Measurements from ENCODE around the gene MAK. TPM values are rescaled to one million over a fixed set of nuclear protein-coding genes. Genes with fewer than 3 reads are reported as not detected.
"Not testable (repeated sequence)": the region's sequence is repeated elsewhere in the genome, so short reads cannot be mapped to it uniquely, and the experiment has no call there.

MAK gene
- total RNA-seq, 4 donors from 2014 or later = 0.27 TPM; not detected in 3

GRCh38 chr6:10861086-10861485 is 22.7 kb upstream of the MAK start:
- H3K9me3 ChIP-seq = no peaks in the 10 kb centered on the region
- no peak overlapping the region for H3K4me3 ChIP-seq
- H3K27ac ChIP-seq = no peak overlapping the region
- no peaks in the 10 kb centered on the region for H3K36me3 ChIP-seq
- no peak for DNase-seq
- no peak for TF ChIP-seq POLR2A (IDR thresholded peaks at IDR 0.05)
- TF ChIP-seq, protein P1, sequence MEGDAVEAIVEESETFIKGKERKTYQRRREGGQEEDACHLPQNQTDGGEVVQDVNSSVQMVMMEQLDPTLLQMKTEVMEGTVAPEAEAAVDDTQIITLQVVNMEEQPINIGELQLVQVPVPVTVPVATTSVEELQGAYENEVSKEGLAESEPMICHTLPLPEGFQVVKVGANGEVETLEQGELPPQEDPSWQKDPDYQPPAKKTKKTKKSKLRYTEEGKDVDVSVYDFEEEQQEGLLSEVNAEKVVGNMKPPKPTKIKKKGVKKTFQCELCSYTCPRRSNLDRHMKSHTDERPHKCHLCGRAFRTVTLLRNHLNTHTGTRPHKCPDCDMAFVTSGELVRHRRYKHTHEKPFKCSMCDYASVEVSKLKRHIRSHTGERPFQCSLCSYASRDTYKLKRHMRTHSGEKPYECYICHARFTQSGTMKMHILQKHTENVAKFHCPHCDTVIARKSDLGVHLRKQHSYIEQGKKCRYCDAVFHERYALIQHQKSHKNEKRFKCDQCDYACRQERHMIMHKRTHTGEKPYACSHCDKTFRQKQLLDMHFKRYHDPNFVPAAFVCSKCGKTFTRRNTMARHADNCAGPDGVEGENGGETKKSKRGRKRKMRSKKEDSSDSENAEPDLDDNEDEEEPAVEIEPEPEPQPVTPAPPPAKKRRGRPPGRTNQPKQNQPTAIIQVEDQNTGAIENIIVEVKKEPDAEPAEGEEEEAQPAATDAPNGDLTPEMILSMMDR (IDR thresholded peaks at IDR 0.05) = no peak
- H3K27me3 ChIP-seq = no peaks in the 10 kb centered on the region
- no peaks in the 10 kb centered on the region for H3K4me1 ChIP-seq

DNA sequence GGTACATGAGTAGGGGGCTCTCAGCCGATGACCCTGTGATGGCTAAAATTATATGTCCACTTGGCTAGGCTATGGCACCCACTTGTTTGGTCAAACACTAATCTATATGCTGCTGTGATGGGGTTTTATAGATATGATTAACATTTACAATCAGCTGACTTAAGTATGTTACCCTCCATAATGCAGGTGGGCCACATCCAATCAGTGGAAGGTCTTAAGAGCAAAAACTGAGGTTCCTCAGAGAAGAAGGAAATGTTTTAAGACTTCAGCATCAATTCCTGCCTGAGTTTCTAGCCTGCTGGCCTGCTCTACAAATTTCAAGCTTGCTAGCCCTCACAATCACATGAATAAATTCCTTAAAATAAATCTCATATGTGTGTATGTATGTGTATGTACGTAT is 18.9 kb upstream of the MAK start:
- TF ChIP-seq POLR2A (IDR thresholded peaks at IDR 0.05) = no peak
- TF ChIP-seq, protein P1 (IDR thresholded peaks at IDR 0.05) = no peak
- no peaks in the 10 kb centered on the region for H3K4me1 ChIP-seq
- H3K27me3 ChIP-seq = no peaks in the 10 kb centered on the region
- H3K9me3 ChIP-seq = peaks cover 0 to 4% (median 2%) of the 10 kb centered on the region in 4 donors
- no peak overlapping the region for H3K4me3 ChIP-seq
- H3K36me3 ChIP-seq = no peaks in the 10 kb centered on the region
- H3K27ac ChIP-seq = no peak overlapping the region
- no peak for DNase-seq

GRCh38 chr6:10854922-10855632 is 16.7 kb upstream of the MAK start:
- Histone ChIP-seq H3K4me1 (no peaks in the 10 kb centered on the region), H3K4me3 (no peak overlapping the region), H3K9me3 (peaks cover 0 to 4% (median 2%) of the 10 kb centered on the region in 4 donors), H3K27me3 (no peaks in the 10 kb centered on the region), H3K36me3 (no peaks in the 10 kb centered on the region), H3K27ac (no peak overlapping the region)
- TF ChIP-seq, protein P1 (IDR thresholded peaks at IDR 0.05) = no peak
- no peak for TF ChIP-seq POLR2A (IDR thresholded peaks at IDR 0.05)
- no peak for DNase-seq

DNA sequence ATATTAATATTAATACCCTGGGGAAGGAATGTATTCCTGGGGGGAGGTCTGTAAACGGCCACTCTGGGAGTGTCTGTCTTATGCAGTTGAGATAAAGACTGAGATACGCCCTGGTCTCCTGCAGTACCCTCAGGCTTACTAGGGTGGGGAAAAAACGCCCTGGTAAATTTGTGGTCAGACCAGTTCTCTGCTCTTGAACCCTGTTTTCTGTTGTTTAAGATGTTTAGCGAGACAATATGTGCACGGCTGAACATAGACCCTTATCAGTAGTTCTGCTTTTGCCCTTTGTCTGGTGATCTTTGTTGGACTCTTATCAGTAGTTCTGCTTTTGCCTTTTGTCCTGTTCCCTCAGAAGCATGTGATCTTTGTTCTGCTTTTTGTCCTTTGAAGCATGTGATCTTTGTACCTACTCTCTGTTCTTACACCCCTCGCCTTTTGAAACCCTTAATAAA is 15.5 kb upstream of the MAK start:
- DNase-seq, H3K4me3 ChIP-seq, H3K4me1 ChIP-seq, H3K9me3 ChIP-seq, H3K36me3 ChIP-seq, H3K27ac ChIP-seq, H3K27me3 ChIP-seq: not testable (repeated sequence)

GRCh38 chr6:10852361-10852960 is 14.1 kb upstream of the MAK start:
- H3K4me3 ChIP-seq = no peak overlapping the region
- no peak for TF ChIP-seq POLR2A (IDR thresholded peaks at IDR 0.05)
- TF ChIP-seq, protein P1 (IDR thresholded peaks at IDR 0.05) = no peak
- peaks cover 0 to 4% (median 2%) of the 10 kb centered on the region in 4 donors for H3K9me3 ChIP-seq
- H3K27ac ChIP-seq = no peak overlapping the region
- no peaks in the 10 kb centered on the region for H3K36me3 ChIP-seq
- no peaks in the 10 kb centered on the region for H3K27me3 ChIP-seq
- H3K4me1 ChIP-seq = no peaks in the 10 kb centered on the region
- no peak for DNase-seq

GRCh38 chr6:10850728-10851127 is 12.4 kb upstream of the MAK start:
- no peaks in the 10 kb centered on the region for H3K4me1 ChIP-seq
- H3K27me3 ChIP-seq = no peaks in the 10 kb centered on the region
- H3K9me3 ChIP-seq = peaks cover 0 to 4% (median 2%) of the 10 kb centered on the region in 4 donors
- H3K36me3 ChIP-seq = no peaks in the 10 kb centered on the region
- no peak overlapping the region for H3K4me3 ChIP-seq
- TF ChIP-seq, protein P1 (IDR thresholded peaks at IDR 0.05) = no peak
- TF ChIP-seq POLR2A (IDR thresholded peaks at IDR 0.05) = no peak
- DNase-seq = no peak
- no peak overlapping the region for H3K27ac ChIP-seq
